BE2C (cell line): ENCODE measurements around the gene PIK3CB.

ENCODE experiments used
- DNase-seq: peaks from one replicate; pipeline ENCODE4 v3.0.0-alpha.2; 2020
- H3K27me3 ChIP-seq: fragments of 250-450 bp; sonication (Bioruptor Pico); 2 replicates; pipeline ENCODE4 v1.5.1; 2020; ENCODE audit warnings: mild to moderate bottlenecking
- H3K36me3 ChIP-seq: fragments of 250-450 bp; sonication (Bioruptor Pico); 2 replicates; pipeline ENCODE4 v1.5.1; 2020; ENCODE audit warnings: mild to moderate bottlenecking
- H3K4me1 ChIP-seq: fragments of 250-450 bp; sonication (Bioruptor Pico); 2 replicates; pipeline ENCODE4 v1.5.1; 2020
- H3K4me3 ChIP-seq: 2 replicates; pipeline ENCODE4 v1.5.1; 2011; ENCODE audit warnings: low read depth, low read length
- H3K9me3 ChIP-seq: fragments of 250-450 bp; sonication (Bioruptor Pico); 2 replicates; pipeline ENCODE4 v1.5.1; 2020
- TF ChIP-seq, protein P1 (sequence below): IDR thresholded peaks from 2 replicates; pipeline ENCODE4 v1.5.1; 2012; ENCODE audit warnings: mild to moderate bottlenecking, low read depth, low read length

The PIK3CB gene

DNA sequence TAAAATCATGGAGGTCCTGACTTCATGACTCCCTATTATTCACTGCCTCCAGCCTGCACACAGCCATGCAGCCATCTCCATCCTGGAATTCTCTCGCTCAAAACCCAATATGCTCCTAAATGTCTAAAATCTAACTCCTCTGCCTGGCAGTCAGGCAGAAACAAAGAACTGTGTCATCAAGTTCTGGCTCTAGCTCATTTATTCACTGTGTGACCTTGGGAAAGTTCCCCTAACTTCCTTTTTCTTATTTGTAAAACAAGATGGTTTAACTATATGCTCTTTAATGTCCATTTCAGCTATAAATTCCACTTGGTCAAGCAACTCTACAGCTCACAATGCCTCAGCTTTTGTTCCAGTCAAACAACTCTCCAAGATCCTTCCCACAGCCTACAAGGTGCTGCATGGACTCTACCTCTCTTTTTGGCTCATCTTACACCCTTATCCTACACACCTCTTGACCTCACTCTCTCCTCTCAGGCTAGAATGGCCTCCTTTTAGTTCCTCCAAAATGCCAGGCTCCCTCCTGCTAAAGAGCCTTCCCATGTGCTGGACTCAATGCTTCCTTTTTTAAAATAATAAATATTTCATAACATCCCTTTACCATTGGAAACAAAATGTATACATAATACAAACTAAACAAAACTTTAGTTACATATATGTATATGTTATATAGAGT, 16.4 kb downstream of the PIK3CB start:
- TF ChIP-seq, protein P1, sequence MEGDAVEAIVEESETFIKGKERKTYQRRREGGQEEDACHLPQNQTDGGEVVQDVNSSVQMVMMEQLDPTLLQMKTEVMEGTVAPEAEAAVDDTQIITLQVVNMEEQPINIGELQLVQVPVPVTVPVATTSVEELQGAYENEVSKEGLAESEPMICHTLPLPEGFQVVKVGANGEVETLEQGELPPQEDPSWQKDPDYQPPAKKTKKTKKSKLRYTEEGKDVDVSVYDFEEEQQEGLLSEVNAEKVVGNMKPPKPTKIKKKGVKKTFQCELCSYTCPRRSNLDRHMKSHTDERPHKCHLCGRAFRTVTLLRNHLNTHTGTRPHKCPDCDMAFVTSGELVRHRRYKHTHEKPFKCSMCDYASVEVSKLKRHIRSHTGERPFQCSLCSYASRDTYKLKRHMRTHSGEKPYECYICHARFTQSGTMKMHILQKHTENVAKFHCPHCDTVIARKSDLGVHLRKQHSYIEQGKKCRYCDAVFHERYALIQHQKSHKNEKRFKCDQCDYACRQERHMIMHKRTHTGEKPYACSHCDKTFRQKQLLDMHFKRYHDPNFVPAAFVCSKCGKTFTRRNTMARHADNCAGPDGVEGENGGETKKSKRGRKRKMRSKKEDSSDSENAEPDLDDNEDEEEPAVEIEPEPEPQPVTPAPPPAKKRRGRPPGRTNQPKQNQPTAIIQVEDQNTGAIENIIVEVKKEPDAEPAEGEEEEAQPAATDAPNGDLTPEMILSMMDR: no peak
- Histone ChIP-seq H3K4me1 (no peaks in the 10 kb centered on the region), H3K9me3 (no peaks in the 10 kb centered on the region), H3K36me3 (no peaks in the 10 kb centered on the region), H3K4me3 (no peak overlapping the region), H3K27me3 (no peaks in the 10 kb centered on the region)
- DNase-seq: no peak

DNA sequence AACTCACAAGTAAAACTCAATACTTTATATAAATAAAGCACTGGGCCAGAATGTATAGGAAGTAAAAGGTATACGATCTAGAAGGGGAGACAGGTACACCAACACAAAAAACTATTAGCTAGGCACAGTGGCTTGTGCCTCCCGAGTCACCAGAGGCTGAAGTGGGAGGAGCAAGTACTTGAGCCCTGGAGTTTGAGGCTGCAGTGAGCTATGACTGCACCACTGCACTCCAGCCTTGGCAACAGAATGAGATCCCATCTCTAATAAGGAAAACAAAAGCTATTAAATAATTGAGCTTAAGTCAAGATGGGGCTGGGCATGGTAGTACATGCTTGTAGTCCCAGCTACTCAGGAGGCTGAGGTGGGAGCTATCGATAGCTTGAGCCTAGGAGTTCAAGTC, 17.0 kb downstream of the PIK3CB start:
- TF ChIP-seq, protein P1: no peak
- Histone ChIP-seq H3K27me3 (no peaks in the 10 kb centered on the region), H3K4me3 (no peak overlapping the region), H3K36me3 (no peaks in the 10 kb centered on the region), H3K9me3 (no peaks in the 10 kb centered on the region), H3K4me1 (no peaks in the 10 kb centered on the region)
- DNase-seq: no peak

DNA sequence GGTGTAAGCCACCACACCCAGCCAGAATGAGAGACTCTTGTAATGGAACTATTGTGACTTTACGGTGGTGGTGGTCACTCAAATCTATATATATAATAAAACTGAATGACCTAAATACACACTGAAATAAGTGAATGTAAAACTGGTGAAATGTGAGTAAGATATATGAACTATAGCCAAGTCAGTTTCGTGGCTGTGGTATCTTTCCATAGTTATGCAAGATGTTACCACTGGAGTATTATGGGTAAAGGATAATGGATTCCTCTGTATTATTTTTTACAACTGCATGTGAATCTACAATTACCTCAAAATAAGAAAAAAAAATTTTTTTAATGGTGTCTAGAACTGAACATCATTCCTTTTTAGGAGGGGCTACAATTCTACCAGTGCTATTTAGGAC, 21.9 kb downstream of the PIK3CB start:
- Histone ChIP-seq H3K9me3 (no peaks in the 10 kb centered on the region), H3K4me3 (no peak overlapping the region), H3K4me1 (no peaks in the 10 kb centered on the region), H3K36me3 (no peaks in the 10 kb centered on the region), H3K27me3 (no peaks in the 10 kb centered on the region)
- DNase-seq: no peak
- TF ChIP-seq, protein P1: no peak

DNA sequence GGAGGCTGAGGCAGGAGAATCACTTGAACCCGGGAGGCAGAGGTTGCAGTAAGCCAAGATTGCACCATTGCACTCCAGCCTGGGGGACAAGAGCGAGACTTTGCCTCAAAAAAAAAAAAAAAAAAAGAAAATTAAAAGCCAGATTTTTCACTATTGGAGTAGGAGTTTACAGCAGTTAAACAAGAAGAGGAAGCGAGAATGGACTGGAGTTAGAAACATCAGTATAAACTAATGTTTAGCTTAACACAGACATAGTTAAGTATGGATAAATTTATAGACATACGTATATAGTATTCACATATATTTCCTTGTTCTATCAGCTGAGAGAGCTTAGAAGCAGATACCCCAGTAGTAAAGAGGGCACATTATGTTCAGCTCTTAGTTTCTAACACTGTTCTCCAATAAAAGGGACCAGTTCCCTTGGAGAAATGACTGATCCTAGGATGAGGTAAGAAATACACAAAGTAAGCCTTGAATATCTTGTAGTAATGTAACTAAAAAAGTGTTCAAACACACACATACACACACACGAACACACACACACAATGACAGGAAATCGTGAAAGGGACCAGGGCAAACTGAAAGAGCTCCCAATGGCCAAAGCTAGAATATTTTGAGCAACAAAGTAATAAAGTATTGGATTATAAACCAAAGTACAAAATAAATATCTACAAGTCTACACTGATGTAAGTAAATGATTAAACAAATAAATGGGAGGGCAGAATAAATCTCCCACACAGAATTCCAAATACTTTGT, 25.1 kb downstream of the PIK3CB start:
- TF ChIP-seq, protein P1: no peak
- no peak for DNase-seq
- no peaks in the 10 kb centered on the region for H3K36me3 ChIP-seq

DNA sequence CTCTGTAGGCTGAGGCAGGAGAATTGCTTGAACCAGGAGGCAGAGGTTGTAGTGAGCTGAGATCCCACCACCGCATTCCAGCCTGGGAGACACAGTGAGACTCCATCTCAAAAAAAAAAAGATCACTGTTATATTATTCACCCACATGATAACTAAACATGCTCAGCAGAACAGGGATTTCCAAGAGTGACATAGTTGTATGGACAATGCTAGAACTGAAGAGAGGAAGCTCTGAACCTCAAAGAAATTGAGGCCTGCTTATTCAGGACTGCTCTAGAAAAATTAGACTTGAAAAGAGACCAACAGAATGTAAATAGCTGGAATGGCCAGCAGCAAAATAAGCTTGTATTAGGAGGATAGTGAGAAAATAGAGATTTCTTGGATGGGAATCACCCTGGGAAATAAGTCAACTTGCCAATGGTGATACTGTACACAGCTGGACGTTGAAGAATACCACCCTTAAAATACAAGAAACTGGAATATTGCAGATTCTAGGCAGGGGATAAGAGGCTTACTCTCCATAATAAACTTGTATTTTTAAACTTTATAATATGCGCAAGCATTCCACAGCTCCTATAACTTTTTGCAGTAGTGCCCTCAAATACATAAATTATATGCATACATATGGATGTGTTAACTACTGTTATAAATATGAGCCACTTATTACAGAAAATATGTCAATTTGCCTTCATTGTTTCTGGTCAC, 28.2 kb downstream of the PIK3CB start:
- Histone ChIP-seq H3K4me1 (no peaks in the 10 kb centered on the region), H3K36me3 (no peaks in the 10 kb centered on the region), H3K27me3 (no peaks in the 10 kb centered on the region), H3K4me3 (no peak overlapping the region), H3K9me3 (no peaks in the 10 kb centered on the region)
- TF ChIP-seq, protein P1: no peak
- DNase-seq: no peak

More for the DNA sequence above, 25.1 kb downstream of the PIK3CB start:
- no peaks in the 10 kb centered on the region for H3K27me3 ChIP-seq
- H3K4me1 ChIP-seq: no peaks in the 10 kb centered on the region
- H3K9me3 ChIP-seq: no peaks in the 10 kb centered on the region
- no peak overlapping the region for H3K4me3 ChIP-seq
